ENCODE measurements around the gene C2orf81.

The C2orf81 gene

DNA sequence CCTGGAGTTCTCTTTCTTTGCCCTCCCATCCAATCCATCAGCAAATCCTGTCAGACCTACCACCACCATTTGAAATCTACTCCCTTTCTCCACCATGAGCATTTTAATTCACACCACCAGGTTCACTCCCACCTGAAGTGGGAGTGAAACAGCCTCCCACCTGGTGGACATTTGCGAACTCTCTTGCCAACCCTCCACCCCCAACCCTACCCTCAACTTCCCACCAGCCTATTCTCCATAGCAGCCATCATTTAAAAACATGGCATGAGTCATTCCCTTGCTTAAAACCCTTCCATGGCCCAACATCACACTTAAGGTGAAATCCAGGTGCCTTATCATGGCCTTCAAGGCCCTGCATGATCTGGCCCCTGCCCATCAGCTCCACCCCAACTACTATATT lies 16.8 kb upstream of the C2orf81 start:
- Histone ChIP-seq H3K36me3 (ENCODE audit: control insufficient read depth, insufficient read depth, low read length) (no peaks in the 10 kb centered on the region), H3K27me3 (replicated peaks; ENCODE audit: control insufficient read depth, insufficient read depth, low read length) (no peaks in the 10 kb centered on the region), H3K4me3 (replicated peaks; ENCODE audit: low read depth, low read length) (no peak overlapping the region)
- no peak for DNase-seq (ENCODE audit: extremely low read depth, insufficient read length)
- TF ChIP-seq, protein P1, sequence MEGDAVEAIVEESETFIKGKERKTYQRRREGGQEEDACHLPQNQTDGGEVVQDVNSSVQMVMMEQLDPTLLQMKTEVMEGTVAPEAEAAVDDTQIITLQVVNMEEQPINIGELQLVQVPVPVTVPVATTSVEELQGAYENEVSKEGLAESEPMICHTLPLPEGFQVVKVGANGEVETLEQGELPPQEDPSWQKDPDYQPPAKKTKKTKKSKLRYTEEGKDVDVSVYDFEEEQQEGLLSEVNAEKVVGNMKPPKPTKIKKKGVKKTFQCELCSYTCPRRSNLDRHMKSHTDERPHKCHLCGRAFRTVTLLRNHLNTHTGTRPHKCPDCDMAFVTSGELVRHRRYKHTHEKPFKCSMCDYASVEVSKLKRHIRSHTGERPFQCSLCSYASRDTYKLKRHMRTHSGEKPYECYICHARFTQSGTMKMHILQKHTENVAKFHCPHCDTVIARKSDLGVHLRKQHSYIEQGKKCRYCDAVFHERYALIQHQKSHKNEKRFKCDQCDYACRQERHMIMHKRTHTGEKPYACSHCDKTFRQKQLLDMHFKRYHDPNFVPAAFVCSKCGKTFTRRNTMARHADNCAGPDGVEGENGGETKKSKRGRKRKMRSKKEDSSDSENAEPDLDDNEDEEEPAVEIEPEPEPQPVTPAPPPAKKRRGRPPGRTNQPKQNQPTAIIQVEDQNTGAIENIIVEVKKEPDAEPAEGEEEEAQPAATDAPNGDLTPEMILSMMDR (IDR thresholded peaks at IDR 0.05; ENCODE audit: insufficient read depth, low read length, poor library complexity, severe bottlenecking): no peak

DNA sequence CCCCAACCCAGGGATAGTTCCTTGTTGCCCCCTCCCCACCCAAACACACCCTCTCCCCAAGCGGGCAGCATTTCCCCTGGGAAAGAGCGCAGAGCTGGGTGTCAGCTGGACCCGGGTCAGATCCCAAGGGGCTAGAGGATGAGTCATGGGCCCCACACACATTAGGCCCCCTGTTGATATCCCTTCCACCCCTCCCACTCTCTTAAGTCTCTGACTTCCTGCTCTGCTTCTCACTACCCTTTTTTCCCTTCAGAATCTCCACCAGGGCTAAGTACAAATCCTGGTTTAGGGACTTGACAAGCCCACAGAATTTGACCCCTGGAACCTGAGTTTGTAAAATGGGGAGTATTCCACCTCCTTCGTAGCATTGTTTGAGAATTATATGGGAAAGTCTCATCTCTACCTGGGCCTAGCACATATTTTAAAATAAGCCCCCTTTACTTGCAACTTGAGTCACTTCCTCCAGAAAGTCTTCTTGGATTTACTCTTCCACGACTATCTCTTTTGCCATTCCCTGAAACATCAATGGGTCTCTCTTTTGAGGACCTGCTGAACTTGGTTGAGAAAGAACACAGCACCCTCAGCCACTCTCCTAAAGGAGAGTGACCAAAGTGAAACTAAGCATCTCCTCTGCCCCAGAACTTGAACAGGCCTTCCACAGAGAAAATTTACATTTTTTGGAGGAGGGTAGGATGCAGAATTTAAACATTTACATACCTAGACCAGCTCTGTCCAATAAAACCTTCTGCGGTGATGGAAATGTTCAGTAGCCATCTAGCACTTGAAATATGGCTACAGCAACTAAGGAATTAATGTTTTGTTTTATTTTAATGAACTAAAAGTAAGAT lies 15.7 kb upstream of the C2orf81 start:
- H3K36me3 ChIP-seq (ENCODE audit: control insufficient read depth, insufficient read depth, low read length): no peaks in the 10 kb centered on the region
- H3K4me3 ChIP-seq (replicated peaks; ENCODE audit: low read depth, low read length): no peak overlapping the region
- H3K27me3 ChIP-seq (replicated peaks; ENCODE audit: control insufficient read depth, insufficient read depth, low read length): no peaks in the 10 kb centered on the region
- TF ChIP-seq, protein P1 (IDR thresholded peaks at IDR 0.05; ENCODE audit: insufficient read depth, low read length, poor library complexity, severe bottlenecking): no peak
- DNase-seq (ENCODE audit: extremely low read depth, insufficient read length): no peak

DNA sequence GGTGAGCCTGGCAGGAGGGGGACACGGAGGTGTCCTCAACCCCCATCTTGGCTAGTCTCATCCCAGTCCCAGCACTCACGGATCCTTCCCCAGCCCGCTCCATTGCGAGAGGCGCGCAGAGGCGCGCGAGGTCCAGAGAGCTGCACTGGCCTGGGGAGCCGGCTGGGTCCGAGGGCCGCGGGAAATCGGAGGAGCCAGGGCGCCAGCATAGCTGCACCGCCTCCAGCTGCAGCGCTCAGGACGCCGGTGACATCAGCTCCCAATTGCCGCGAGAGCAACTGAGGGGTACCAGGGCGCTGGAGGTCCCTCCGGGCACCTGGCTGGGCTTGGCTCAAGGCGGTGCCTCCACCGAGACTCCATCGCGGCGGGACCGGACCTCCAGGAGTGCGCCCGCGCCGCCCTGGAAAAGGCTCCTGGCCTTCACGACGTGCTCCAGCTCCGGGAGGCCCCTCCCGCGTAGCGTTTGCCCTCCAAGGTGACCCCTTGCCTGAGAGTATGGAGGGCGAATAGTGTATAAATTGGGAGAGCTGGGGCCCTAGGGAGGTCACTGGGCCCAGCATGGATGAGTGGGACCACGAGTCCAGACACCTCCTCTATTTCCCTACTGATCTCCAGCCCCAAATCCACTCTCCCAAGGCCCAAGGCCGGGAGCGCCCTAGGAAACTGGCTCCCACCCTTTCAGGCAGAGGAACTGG lies 14.8 kb upstream of the C2orf81 start:
- H3K4me3 ChIP-seq (replicated peaks; ENCODE audit: low read depth, low read length): no peak overlapping the region
- H3K36me3 ChIP-seq (ENCODE audit: control insufficient read depth, insufficient read depth, low read length): no peaks in the 10 kb centered on the region
- TF ChIP-seq, protein P1 (IDR thresholded peaks at IDR 0.05; ENCODE audit: insufficient read depth, low read length, poor library complexity, severe bottlenecking): no peak
- DNase-seq (ENCODE audit: extremely low read depth, insufficient read length): no peak
- no peaks in the 10 kb centered on the region for H3K27me3 ChIP-seq (replicated peaks; ENCODE audit: control insufficient read depth, insufficient read depth, low read length)

DNA sequence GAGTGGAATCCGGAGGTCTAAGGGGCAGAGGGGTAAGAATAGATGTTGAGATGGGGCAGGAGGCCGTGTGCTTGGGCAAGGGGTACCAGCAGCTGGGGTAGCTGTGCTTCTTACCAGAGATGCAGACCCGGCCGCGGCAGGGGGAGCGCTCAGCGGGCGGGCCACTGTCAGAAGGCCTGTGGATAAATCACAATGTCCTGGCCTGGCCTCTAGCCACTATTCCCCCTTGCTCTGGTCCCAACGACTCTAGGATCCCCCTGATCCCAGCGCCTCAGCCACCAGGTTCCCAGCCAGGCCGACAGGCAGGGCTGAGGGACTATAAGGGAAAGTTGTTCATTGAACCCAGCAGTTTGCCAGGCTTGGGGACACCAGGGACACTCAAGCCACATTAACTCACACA lies 9.1 kb upstream of the C2orf81 start:
- Histone ChIP-seq H3K4me3 (replicated peaks; ENCODE audit: low read depth, low read length) (no peak overlapping the region), H3K36me3 (ENCODE audit: control insufficient read depth, insufficient read depth, low read length) (peaks cover 3% of the 10 kb centered on the region), H3K27me3 (replicated peaks; ENCODE audit: control insufficient read depth, insufficient read depth, low read length) (no peaks in the 10 kb centered on the region)
- DNase-seq (ENCODE audit: extremely low read depth, insufficient read length): no peak
- TF ChIP-seq, protein P1 (IDR thresholded peaks at IDR 0.05; ENCODE audit: insufficient read depth, low read length, poor library complexity, severe bottlenecking): no peak

DNA sequence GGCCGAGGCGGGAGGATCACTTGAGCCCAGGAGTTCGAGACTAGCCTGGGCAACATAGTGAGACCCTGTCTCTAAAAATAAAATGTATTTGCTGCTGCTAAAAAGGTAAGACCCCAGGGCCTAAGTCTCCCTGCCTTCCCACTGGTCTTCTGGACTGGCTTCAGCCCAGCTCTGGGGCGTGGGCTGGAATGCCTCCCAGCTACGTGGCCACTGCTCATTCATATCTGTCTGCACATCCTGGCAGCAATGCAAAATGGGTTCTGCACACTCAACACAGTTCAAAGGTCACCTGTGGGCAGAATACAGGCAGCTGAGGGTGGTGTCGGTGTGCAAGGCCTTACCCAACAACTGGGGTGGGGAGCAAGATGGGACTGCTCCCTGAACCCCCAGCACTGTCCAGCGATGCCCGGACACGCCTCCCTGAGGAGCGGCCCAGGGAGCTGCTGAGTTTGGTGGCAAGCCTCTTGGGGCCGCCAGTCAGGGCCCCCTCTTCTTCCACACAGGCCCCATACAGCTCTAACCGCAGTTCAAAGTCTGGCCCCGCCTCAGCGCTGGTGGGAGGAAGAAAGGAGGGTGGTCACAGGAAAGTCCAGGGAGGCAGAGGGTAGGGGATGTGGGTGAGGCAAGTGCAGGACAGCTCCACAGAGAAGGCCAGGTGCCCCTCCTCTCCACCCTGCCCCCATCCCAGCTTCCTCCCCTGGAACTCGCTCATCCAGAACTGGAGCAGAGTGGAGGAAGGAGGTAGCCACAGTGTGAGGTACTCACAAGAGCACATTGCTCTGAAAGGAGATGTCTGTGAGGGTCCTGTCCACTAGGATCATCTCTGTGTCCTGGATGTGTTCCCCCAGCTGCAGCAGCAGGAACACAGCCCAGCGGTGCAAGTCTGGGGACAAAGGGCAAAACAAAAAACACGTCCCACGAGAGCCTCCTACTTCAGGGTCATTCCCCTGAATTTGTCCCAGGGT lies 8.3 kb upstream of the C2orf81 start:
- TF ChIP-seq, protein P1 (IDR thresholded peaks at IDR 0.05; ENCODE audit: insufficient read depth, low read length, poor library complexity, severe bottlenecking): no peak
- Histone ChIP-seq H3K36me3 (ENCODE audit: control insufficient read depth, insufficient read depth, low read length) (peaks cover 8% of the 10 kb centered on the region), H3K27me3 (replicated peaks; ENCODE audit: control insufficient read depth, insufficient read depth, low read length) (no peaks in the 10 kb centered on the region), H3K4me3 (replicated peaks; ENCODE audit: low read depth, low read length) (no peak overlapping the region)
- DNase-seq (ENCODE audit: extremely low read depth, insufficient read length): no peak

Data from GM06990 (cell line).